GM11168 (cell line): ENCODE results near the gene PTPN12.

Source experiments
- in situ Hi-C: fragments of 300-500 bp; cut with MboI; formaldehyde crosslinking; loops from one replicate; pipeline ENCODE4 v1.12.0; 2022; ENCODE audit warnings: low sequenced_read_pairs; ENCODE audit not compliant: unreplicated experiment

The PTPN12 gene

GRCh38 chr7:77571801-77572200 lies 34.7 kb downstream of the PTPN12 start:
- in situ Hi-C loops = no loop called here

GRCh38 chr7:77575187-77575586 lies 38.1 kb downstream of the PTPN12 start:
- in situ Hi-C loops = no loop called here

GRCh38 chr7:77576856-77577255 lies 39.8 kb downstream of the PTPN12 start:
- in situ Hi-C loops = no loop called here

GRCh38 chr7:77579797-77580196 lies 42.7 kb downstream of the PTPN12 start:
- in situ Hi-C loops = no loop called here

- in situ Hi-C loops = no loop called here
Measured at GRCh38 chr7:77580762-77581350, 43.8 kb downstream of the PTPN12 start.

GRCh38 chr7:77587272-77587671 lies 50.2 kb downstream of the PTPN12 start:
- in situ Hi-C loops = no loop called here

GRCh38 chr7:77600952-77601351 lies 63.9 kb downstream of the PTPN12 start:
- in situ Hi-C loops = no loop called here

GRCh38 chr7:77606562-77606961 lies 69.5 kb downstream of the PTPN12 start:
- in situ Hi-C loops = no loop called here

GRCh38 chr7:77619314-77619713 lies 82.2 kb downstream of the PTPN12 start:
- in situ Hi-C loops = no loop called here

GRCh38 chr7:77626586-77627308 lies 89.7 kb downstream of the PTPN12 start:
- in situ Hi-C loops = no loop called here

GRCh38 chr7:77627309-77627676 lies 90.2 kb downstream of the PTPN12 start:
- in situ Hi-C loops = no loop called here

- in situ Hi-C loops = no loop called here
Measured at GRCh38 chr7:77629797-77630196, 92.7 kb downstream of the PTPN12 start.

GRCh38 chr7:77631820-77632219 lies 94.7 kb downstream of the PTPN12 start:
- in situ Hi-C loops = no loop called here

GRCh38 chr7:77644774-77645173 lies 107.7 kb downstream of the PTPN12 start:
- in situ Hi-C loops = no loop called here

GRCh38 chr7:77648742-77649338 lies 111.7 kb downstream of the PTPN12 start:
- in situ Hi-C loops = no loop called here

- in situ Hi-C loops = loop anchor here (25.0 kb wide), 1 partner anchor 262 kb away; no protein-coding TSS in a partner anchor
Measured at GRCh38 chr7:77649716-77650349, 112.7 kb downstream of the PTPN12 start.

- in situ Hi-C loops = loop anchor here (25.0 kb wide), 1 partner anchor 261 kb away; no protein-coding TSS in a partner anchor
Measured at GRCh38 chr7:77651575-77652162, 114.6 kb downstream of the PTPN12 start.

- in situ Hi-C loops = loop anchor here (25.0 kb wide), 1 partner anchor 259 kb away; no protein-coding TSS in a partner anchor
Measured at GRCh38 chr7:77652826-77653225, 115.7 kb downstream of the PTPN12 start.

GRCh38 chr7:77653572-77653971 lies 116.5 kb downstream of the PTPN12 start:
- in situ Hi-C loops = loop anchor here (25.0 kb wide), 1 partner anchor 259 kb away; no protein-coding TSS in a partner anchor

- in situ Hi-C loops = loop anchor here (5.0 to 25.0 kb wide), 2 partner anchors 87 to 257 kb away; no protein-coding TSS in a partner anchor
Measured at GRCh38 chr7:77655356-77655755, 118.3 kb downstream of the PTPN12 start.
